ENCODE results near the gene CCDC9B.

The CCDC9B gene

GRCh38 chr15:40285151-40285550, 55.6 kb downstream of the CCDC9B start:
- Histone ChIP-seq H3K27ac (ENCODE audit: low read depth, low read length) (no peak overlapping the region; the same call in 1 of the 2 replicates), H3K36me3 (ENCODE audit: insufficient read depth, low read length) (no peaks in the 10 kb centered on the region), H3K9ac (ENCODE audit: low read depth, low read length) (no peak overlapping the region), H3K4me3 (ENCODE audit: low read length) (no peak overlapping the region), H3K27me3 (ENCODE audit: insufficient read depth, low read length) (peaks cover 70% of the 10 kb centered on the region), H3K4me1 (ENCODE audit: insufficient read depth, low read length) (peaks cover 33% of the 10 kb centered on the region), H3K9me3 (ENCODE audit: insufficient read depth, low read depth, low read length) (no peaks in the 10 kb centered on the region)
- WGBS, result 20% methylated on average over 4 of the region's 4 CpGs

- WGBS, result 13% methylated on average over 33 of the region's 33 CpGs
Observed at GRCh38 chr15:40283615-40284300, 57.0 kb downstream of the CCDC9B start.

GRCh38 chr15:40282869-40283614, 57.7 kb downstream of the CCDC9B start, which contains the start of gene ANKRD63:
ANKRD63 (minus strand) TSS chr15:40283064; CDS start chr15:40282586, 478 bp downstream.
- WGBS, result 1% methylated on average over 76 of the region's 76 CpGs
- H3K9ac ChIP-seq (ENCODE audit: low read depth, low read length), result no peak within 1 kb of the TSS
- H3K9me3 ChIP-seq (ENCODE audit: insufficient read depth, low read depth, low read length), result no peaks in the 10 kb centered on the region
- H3K27ac ChIP-seq (ENCODE audit: low read depth, low read length), result no peak within 1 kb of the TSS
- peaks cover 79% of the 10 kb centered on the region for H3K27me3 ChIP-seq (ENCODE audit: insufficient read depth, low read length)
- H3K4me3 ChIP-seq (ENCODE audit: low read length), result peak within 1 kb of the TSS; percentile 45
- peaks cover 40% of the 10 kb centered on the region for H3K4me1 ChIP-seq (ENCODE audit: insufficient read depth, low read length)
- no peaks in the 10 kb centered on the region for H3K36me3 ChIP-seq (ENCODE audit: insufficient read depth, low read length)

More at GRCh38 chr15:40283615-40284300, 57.0 kb downstream of the CCDC9B start:
- H3K4me1 ChIP-seq (ENCODE audit: insufficient read depth, low read length), result peaks cover 40% of the 10 kb centered on the region
- peaks cover 72% of the 10 kb centered on the region for H3K27me3 ChIP-seq (ENCODE audit: insufficient read depth, low read length)
- no peak overlapping the region for H3K27ac ChIP-seq (ENCODE audit: low read depth, low read length)
- no peaks in the 10 kb centered on the region for H3K9me3 ChIP-seq (ENCODE audit: insufficient read depth, low read depth, low read length)
- H3K36me3 ChIP-seq (ENCODE audit: insufficient read depth, low read length), result no peaks in the 10 kb centered on the region
- H3K4me3 ChIP-seq (ENCODE audit: low read length), result peak overlapping the region; percentile 45
- H3K9ac ChIP-seq (ENCODE audit: low read depth, low read length), result no peak overlapping the region

- no peak overlapping the region for H3K9ac ChIP-seq (ENCODE audit: low read depth, low read length)
- no peaks in the 10 kb centered on the region for H3K9me3 ChIP-seq (ENCODE audit: insufficient read depth, low read depth, low read length)
- H3K4me1 ChIP-seq (ENCODE audit: insufficient read depth, low read length), result peaks cover 40% of the 10 kb centered on the region
- WGBS, result 1% methylated on average over 92 of the region's 92 CpGs
- peaks cover 78% of the 10 kb centered on the region for H3K27me3 ChIP-seq (ENCODE audit: insufficient read depth, low read length)
- H3K4me3 ChIP-seq (ENCODE audit: low read length), result peak overlapping the region; percentile 45
- no peaks in the 10 kb centered on the region for H3K36me3 ChIP-seq (ENCODE audit: insufficient read depth, low read length)
- no peak overlapping the region for H3K27ac ChIP-seq (ENCODE audit: low read depth, low read length)
Observed at GRCh38 chr15:40282147-40282868, 58.4 kb downstream of the CCDC9B start.

- no peaks in the 10 kb centered on the region for H3K9me3 ChIP-seq (ENCODE audit: insufficient read depth, low read depth, low read length)
- H3K9ac ChIP-seq (ENCODE audit: low read depth, low read length), result no peak overlapping the region
- no peak overlapping the region for H3K27ac ChIP-seq (ENCODE audit: low read depth, low read length)
- H3K4me1 ChIP-seq (ENCODE audit: insufficient read depth, low read length), result peaks cover 40% of the 10 kb centered on the region
- 1% methylated on average over 51 of the region's 51 CpGs for WGBS
- H3K27me3 ChIP-seq (ENCODE audit: insufficient read depth, low read length), result peaks cover 75% of the 10 kb centered on the region
- no peaks in the 10 kb centered on the region for H3K36me3 ChIP-seq (ENCODE audit: insufficient read depth, low read length)
- H3K4me3 ChIP-seq (ENCODE audit: low read length), result peak overlapping the region; percentile 45
Observed at GRCh38 chr15:40281801-40282146, 59.0 kb downstream of the CCDC9B start.
